SK-MEL-5 (cell line): Measurements from ENCODE around the gene CTBP1. TPM values are rescaled to one million over a fixed set of nuclear protein-coding genes. Genes with fewer than 3 reads are reported as not detected.

Experiments
- DNase-seq: peaks from one replicate; pipeline ENCODE4 v3.0.0-alpha.2; 2016; ENCODE audit warnings: low read depth, low spot score
- in situ Hi-C: cut with HindIII; loops from 2 replicates; pipeline ENCODE4 v1.10.0; 2016; ENCODE audit warnings: low sequenced_read_pairs, high pct_unique_total_duplicates, low pct_unique_long_range_greater_than_20kb
- total RNA-seq: library from RNA; depleted of rRNA; stranded (reverse); fragments of >200 nt; shearing (Covaris generic); gene quantifications from 2 replicates; pipeline ENCODE4 v1.2.3, GENCODE V29; 2014

The CTBP1 gene
- total RNA-seq, 1 experiment from 2014 or later = 88.6 TPM

DNA sequence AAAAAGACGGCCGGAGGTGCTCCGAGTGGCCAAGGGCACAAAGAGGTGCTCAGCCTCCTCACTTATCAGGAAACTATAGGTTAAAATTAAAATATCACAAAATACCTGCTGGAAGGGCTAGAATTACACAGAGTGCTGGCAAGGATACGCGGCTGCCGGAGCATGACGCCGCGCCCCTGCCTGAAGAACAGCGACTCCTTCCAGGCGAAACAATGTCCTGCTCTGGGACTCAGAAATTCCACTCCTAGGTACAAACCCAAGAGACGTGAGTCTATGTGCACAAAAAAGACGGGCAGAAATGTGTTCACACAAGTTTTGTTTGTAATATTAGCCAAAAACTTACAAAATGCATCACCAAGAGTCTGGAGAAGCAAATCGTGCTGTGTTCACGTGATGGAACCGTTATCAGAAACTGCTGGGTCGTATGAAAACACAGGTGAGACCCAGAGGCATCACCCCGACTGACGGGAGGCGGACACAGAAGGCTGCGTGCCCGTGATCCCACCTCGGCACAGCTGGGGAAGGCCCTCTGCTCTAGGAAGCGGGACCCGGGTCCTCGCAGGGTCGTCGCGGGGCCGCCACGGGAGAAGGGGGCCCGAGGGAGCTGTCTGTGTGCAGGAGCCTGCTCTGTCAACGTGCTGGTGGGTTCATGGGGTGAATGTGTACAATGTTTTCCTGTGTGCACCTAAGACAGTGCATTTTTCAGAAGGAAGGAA lies 27.6 kb downstream of the CTBP1 start:
- in situ Hi-C loops = no loop called here
- DNase-seq = no peak

- in situ Hi-C loops = no loop called here
These were observed 28.4 kb downstream of the CTBP1 start for GRCh38 chr4:1220566-1220965.

GRCh38 chr4:1219566-1219950 lies 29.4 kb downstream of the CTBP1 start:
- in situ Hi-C loops = no loop called here
- no peak for DNase-seq

More at GRCh38 chr4:1220566-1220965, 28.4 kb downstream of the CTBP1 start:
- DNase-seq = no peak

GRCh38 chr4:1218634-1219565 lies 30.0 kb downstream of the CTBP1 start:
- in situ Hi-C loops = no loop called here
- no peak for DNase-seq

- no peak for DNase-seq
- in situ Hi-C loops = no loop called here
These were observed 31.6 kb downstream of the CTBP1 start for GRCh38 chr4:1217366-1217765.

- DNase-seq = no peak
- in situ Hi-C loops = no loop called here
These were observed 32.0 kb downstream of the CTBP1 start for GRCh38 chr4:1216869-1217294.

GRCh38 chr4:1216076-1216614 lies 32.8 kb downstream of the CTBP1 start:
- no peak for DNase-seq
- in situ Hi-C loops = no loop called here

GRCh38 chr4:1215141-1216075 lies 33.5 kb downstream of the CTBP1 start:
- in situ Hi-C loops = no loop called here

DNA sequence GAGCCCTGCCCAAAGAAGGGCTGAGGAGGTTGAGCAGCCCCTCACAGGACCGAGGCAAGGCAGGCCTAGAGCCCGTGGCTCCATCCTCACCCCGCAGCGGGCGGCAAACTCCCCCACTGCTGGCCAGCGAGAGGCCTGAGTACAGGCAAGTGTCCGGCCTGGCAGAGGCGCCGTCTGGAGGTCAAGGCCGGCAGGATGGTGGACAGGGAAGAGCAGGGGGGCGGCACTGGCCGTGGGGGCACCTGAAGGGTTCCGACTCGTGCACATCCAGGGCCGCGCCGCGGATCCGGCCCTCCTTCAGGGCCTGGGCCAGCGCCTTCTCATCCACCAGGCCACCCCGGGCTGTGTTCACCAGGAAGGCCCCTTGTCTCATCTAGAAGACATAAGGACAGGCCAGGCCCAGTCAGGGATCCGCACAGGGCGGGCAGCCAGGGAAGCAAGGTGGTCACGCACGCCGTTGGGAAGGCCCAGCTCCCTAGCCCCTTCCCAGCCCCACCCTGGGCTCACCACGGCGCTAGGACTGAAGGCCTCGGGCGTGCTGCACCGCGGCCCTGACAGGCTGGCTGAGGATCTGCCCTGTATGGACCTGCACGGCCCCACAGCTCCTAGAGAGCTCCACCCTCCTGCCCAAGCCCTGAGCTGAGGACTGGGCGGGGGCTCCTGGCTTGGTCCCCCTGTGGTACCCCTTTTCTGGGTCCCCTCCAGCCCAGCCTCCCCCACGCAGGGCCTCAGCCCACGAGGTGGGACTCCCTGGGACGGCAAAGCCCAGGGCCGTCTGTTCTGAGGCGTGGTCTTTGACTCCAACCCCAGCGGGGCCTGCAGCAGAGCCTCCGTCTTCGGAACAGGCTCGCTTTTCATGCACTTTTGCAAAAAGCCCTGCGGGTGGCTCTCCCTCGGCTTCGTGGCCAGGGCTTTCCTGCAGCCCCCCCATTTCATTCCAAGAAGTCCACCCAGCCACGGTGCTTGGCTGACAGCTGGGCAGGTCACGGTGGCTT lies 34.5 kb downstream of the CTBP1 start:
- no peak for DNase-seq
- in situ Hi-C loops = no loop called here

More at GRCh38 chr4:1215141-1216075, 33.5 kb downstream of the CTBP1 start:
- DNase-seq = no peak

GRCh38 chr4:1213336-1213995 lies 35.5 kb downstream of the CTBP1 start:
- no peak for DNase-seq
- in situ Hi-C loops = no loop called here

DNA sequence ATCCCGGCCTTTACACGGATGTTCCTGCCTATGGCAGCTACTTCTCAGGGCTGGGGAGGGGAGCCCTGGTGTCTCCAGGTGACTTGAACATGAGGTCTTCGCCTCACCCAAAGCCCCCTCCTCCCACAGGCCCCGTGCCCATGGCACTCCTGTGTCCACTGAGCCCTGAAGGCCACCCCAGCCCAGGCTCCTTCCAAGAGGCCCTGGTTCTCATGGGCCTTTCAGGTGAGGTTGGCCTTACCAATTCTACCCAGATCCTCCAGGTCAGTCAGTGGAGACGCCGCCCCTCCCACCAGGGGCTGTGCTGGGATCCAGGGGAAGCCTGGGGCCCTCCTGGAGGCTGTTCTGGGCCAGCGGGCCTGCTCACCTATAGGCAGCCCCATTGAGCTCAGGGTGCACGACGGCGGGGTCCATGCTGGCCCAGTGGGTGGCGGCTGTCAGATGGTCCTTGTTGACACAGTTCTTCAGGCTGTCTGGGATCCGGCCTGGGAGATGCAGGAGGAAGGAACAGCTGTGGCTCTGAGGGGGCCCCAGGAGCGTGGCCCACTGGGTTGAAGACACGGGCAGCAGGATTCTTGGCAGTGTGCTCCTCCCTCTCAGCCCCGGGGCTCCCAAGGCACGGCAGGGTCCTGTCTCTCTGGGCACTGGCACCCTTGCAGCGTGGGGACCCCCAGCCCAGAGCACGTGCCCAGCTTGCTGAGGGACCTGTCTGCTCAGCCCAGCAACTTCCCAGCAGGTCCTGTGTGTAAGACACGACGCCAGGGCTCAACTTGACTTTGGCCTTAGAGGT lies 36.2 kb downstream of the CTBP1 start:
- DNase-seq = no peak
- in situ Hi-C loops = no loop called here

DNA sequence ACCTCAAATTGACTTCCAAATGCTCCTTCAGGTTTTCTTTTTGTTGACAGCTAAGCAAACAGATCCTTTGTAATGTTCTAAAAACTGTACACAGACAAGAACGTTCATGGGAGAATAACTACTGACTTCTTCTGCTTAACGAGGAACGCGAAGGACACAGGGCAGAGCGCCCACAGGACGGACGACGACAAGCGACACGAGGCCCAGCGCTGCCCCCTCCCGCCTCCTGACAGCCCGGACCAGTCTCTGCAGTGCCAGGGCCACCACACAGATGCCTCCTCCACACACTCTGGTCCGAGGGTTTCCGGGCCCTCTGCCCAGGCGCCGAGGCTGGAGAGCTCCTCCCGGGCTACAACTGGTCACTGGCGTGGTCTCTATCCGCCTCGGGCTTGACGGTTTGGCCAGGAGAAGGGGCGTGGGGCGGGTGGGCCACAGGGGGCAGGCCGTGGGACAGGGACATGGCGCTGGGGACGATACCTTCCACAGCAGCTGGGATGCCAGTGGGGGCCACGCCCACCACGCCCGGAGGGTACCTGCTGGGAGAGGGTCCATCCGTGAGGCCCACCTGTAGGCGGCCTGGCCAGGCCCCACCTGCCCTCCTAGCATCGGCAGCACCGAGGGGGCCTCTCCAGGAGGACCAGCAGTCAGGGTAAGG lies 36.9 kb downstream of the CTBP1 start:
- in situ Hi-C loops = no loop called here
- DNase-seq = no peak

GRCh38 chr4:1211371-1211770 lies 37.6 kb downstream of the CTBP1 start:
- no peak for DNase-seq
- in situ Hi-C loops = no loop called here

DNA sequence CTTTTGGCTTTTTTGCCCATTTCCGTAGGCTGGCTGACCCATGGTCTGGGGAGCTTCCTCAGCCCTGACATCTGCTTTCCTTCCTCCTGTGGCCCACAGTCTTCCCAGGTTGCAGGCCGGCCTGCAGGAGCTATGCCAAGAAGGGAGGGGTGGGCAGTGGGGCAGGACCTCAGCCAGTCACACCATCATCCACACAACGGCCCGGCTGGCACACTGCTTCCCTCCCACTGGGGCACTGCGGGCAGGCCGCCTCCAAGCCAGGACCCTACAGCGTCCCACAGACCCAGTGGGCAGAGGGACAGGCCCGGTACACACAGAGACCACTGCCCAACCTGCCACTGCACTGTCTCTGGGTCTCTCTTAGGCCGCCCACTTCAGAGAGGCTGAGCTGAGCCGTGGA lies 38.0 kb downstream of the CTBP1 start:
- DNase-seq = no peak
- in situ Hi-C loops = no loop called here
